NT2/D1 (cell line): ENCODE data around the gene KNCN.

Experiments used
- YY1 ChIP-seq: IDR thresholded peaks from 2 replicates; pipeline ENCODE4 v1.6.1; 2011; ENCODE audit not compliant: insufficient read length, insufficient read depth
- ZNF274 ChIP-seq: IDR thresholded peaks from 2 replicates; pipeline ENCODE4 v1.6.1; 2011; ENCODE audit warnings: mild to moderate bottlenecking, low read depth, low read length

- TF ChIP-seq YY1 = no peak
- no peak for TF ChIP-seq ZNF274
Measured at GRCh38 chr1:46510998-46511365, 40.5 kb downstream of the KNCN start.
